Measurements from ENCODE around the gene S100A10.

S100A10 gene

DNA sequence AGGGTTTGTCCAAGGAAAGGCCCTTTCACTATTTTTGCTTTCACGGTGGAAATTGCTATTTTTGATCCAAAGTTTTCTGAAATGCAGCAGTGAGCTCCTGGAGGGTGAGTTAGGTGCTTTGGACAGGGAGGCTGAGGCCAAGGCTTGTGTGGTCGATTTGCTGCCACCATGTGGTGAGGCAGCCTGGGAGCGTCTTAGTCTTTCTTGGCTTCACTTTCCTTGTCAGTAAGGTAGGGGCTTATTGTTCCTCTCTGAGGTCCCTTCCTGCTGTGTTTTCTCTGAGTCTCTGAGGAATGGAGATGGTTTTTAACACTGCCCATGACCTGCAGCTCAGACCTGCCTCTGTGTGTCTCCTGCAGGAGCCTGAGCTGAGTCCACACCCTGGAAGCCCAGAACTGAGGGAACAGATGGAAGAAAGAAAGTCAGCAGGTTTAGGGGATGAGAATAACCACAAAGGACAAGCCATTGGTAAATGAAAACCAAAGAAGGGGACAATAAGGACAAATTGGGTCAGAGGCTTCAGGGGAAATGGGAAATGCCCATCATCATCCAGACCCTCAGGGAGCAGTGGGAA is 20.1 kb upstream of the S100A10 start:
- peak; percentile 29 for DNase-seq (ENCODE audit: low read depth)

DNA sequence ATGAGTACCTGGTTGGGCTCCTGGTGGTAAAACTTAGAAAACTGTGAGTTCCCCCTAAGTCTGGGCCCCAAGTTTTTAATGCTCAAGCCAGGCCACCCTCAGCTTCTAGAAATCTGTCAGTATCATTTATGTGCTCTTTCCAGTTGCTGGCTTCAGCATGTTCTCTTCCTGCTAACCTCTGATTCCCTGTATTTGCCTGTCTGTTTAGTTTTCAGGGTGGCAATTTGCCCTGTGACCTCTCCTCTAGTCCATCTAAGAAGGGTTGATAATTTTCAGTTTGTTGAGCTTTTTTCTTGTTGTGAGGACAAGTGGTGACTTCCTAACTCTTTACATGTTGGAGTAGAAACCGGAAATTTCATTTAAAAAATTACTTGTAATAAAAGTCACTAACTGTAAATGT is 16.0 kb upstream of the S100A10 start:
- no peak for DNase-seq (ENCODE audit: low read depth)

DNA sequence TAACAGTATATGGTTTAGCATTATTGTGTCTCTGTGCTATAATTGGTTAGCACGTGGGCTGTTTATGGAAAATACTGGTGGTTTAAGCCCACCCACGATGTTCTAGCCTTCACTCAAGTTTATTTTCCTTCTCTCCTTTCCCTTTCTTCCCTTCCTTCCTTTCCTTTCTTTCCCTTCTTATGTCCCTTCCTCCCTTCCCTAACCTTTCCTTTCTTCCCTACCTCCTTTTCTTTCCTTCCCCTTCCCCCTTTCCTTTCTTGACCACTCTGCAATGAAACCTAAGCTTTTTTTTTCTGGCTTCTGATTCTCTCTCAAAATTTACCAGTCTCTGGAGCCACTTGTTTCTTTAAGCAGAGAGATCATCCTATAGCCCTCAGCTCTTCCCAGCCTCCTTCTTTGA is 13.4 kb upstream of the S100A10 start:
- no peak for DNase-seq (ENCODE audit: low read depth)

DNA sequence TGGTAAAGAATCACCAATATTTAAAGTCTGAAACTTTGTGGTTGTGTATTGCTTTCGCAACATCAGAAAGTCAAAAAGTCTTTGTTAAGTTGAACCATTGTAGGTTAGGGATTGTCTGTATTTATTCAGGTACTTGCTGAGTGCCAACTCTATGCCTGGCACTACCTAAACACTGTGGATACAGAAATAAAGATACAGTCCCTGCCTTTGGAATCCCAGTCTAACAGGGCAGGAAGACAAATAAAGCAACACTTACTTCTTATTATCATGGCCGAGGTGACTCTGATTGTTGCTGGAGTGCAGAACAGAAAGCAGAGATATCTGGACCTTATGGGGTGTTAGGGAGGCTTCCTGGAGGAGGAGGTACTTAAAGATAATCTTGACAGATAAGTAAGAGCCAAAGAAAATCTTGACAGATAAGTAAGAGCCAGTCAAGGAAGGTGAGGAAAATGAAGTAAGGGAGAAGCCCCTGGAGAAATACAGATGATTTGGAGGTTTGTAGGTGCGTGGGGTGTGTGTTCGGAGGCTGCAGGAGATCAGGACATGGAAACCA is 11.8 kb upstream of the S100A10 start:
- no peak for DNase-seq (ENCODE audit: low read depth)

DNA sequence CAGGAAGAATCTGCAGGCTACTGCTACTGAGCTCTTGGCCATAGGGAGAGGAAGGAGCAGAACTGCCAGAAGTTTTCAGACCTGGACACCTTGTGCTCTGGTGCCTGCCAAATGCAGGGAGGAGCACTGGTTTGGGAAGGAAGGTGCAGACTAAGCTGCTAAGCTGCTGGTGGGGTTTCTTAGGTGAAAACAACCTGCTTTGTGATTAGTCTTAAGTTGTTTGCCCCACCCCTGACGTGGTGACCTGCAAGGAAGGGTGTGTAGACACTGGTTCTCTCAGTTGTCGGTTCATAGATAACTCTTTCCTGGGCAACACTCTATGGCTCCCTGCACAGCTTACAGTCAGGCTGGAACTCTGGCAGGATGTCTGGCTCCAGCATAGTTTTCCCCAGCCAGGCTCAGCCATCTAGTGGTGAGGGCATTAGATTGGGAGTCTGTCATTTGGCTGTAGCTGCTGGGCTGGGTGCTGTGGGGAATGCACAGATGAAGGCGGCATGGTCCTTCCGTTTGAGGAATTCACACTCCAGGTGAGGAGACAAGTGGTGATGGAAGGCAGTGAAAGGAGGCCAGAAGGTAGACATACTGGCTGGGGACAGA is 10.3 kb upstream of the S100A10 start:
- no peak for DNase-seq (ENCODE audit: low read depth)

DNA sequence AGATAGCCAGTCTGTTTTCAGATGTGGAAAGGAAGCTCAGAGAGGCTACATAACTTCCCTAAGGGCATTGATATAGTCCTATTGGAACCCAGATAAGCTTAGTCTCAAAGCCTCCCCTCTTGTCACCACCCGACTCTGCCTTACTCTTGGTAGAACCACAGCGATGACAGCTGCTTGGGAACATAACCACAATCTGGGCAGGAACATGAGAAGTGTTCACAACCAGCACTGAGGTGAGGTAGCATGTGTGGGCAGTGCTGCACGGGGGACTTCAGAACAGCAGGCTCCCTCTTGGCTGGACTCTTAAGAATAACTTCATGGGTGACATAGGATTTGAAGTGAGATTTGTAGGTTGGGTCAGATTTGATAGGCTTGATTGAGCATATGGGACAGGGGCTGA is 9.3 kb upstream of the S100A10 start:
- no peak for DNase-seq (ENCODE audit: low read depth)

DNA sequence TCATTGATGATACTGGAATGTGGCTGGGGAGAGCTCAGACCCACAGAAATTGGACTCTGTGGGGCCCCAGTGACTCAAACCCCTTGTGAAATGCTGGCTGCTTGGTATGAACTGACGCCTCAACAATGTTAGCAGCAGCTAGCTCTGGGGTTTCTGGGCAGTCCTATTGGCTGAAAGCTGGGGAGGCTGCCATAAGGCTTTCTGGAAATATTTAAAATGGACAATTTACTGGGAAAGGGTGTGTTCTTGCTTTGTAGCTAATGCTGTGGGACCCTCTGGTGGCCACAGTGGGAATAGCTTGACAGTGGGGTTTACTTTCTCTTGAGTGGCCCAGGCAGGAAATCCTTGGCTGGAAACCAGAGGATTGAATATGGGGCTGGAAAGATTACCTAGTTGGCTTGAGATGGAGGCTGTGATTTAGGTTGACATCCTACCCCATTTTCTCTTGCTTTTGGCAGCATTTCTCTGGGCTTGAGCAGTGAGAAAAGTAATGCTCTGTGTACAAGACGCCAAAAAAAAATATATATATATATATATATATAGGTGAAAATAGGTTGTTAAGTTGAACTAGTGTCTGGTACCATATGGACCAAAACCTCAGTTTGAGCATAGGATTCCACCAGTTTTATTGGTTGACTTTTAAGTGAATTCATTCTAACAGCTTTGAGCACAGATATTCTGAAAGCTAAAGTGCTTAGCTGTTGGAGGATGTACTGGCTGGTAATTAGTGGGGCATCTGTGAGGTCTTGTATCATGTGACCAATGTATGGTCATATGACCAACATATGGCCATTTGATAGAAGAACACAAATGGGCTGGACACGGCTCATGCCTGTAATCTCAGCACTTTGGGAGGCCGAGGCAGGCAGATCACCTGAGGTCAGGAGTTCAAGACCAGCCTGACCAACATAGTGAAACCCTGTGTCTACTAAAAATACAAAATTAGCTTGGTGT is 8.2 kb upstream of the S100A10 start:
- peak; percentile 54 for DNase-seq (ENCODE audit: low read depth)

DNA sequence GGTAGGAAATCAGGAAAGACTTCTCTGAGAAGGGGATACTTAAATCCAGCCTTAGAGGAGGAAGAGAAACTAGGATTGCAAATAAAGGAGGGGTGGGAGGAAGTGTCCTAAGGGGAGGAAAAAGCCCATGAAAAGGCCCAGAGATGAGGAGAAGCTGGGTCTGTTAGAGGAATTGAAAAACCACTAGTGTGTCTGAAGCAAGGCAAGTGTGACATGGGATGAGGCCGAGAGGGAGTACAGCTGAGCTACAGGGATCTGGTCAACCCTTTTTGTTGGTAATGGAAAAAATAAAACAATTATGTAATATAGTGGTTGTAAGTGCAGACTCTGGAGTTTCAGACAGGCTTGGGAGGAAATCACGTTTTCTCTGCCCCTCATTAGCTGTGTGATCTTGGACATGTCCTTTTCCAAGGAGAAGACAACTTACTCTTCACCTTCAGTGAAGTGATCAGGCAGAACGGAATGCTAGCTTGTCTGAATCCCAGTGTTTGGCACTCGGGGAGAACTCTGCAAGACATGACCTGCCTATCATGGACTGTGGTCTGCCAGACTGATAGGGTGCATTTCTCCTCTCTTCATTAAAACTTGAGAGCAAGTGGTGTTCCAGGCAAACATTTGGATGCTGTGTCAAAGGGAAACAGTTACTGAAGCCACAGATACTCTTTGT is 7.4 kb upstream of the S100A10 start:
- no peak for DNase-seq (ENCODE audit: low read depth)

DNA sequence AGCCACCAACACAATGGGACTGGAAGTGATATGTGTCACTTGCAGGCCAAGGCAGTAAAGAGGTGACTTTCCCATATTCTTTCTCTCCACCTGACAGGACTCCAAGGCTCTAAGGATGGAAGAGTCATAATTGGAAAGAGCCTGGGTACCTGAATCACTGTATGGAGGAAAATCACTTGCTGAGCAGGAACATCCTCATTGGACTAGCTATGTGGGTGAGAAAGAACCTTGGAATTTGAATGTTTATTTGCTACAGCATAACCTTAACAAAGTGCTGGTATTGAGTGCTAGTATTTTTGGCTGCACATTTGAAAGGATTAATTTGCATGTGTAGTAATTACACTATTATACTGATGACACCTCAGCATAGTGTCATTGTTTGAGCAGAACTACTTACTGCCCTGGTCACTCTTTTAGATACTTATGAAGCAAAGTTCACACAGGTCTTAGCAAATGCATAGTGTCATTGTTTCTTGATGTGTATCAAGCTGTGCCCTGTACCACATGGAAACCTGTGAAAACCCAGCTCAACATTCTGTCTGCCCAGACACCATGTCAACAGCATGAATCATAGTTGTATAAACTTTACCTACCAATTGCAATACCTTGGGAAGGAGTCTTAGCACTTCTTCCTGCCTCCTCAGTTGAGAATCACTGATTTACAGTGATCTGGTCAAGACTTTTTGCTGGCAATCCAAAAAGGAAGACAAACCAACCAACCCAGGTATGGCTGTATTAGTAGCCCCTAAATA is 5.1 kb upstream of the S100A10 start:
- DNase-seq (ENCODE audit: low read depth): no peak

DNA sequence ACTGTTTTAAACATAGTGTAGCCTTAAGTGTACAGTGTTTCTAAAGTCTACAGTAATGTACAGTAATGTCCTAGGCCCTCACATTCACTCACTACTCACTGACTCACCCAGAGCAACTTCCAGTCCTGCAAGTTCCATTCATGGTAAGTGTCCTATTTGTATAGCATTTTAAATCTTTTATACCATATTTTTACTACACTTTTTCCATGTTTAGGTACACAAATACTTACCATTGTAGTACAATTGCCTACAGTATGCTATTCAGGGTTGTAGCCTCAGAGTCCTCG is 3.6 kb upstream of the S100A10 start:
- DNase-seq (ENCODE audit: low read depth): no peak

DNA sequence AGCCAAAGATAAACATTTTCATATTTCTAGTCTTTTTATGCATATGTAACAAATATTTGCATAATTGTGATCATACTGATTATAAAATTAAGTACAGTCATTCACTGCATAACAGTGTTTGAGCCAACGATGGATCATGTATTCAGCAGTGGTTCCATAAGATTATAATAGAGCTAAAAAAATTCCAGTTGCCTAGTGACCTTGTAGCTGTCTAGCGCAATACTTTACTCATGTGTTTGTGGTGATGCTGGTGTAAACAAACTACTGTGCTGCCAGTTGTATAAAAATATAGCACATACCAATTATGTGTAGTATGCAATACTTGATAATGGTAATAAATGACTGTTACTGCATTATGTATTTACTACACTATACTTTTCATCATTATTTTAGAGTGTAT is 2.1 kb upstream of the S100A10 start:
- no peak for DNase-seq (ENCODE audit: low read depth)

DNA sequence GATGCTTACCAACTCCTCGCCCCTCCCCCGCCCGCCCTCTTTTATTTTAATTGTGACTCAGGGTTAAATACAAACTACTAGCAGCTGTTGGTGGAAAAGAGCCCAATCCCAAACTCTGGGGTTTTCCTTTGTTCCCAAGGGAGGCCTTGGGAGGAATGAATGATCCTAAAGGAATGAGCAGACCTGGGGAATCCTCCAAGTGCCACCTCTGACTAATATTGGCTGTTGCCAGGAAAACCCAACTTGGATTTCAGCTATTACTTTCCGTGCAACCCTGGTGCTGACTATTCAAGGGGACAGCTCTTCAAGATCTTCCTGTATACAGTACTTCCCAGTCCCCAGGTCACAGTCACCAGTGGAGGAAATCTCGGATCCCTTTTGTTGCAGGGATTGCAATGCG is 1.3 kb upstream of the S100A10 start:
- DNase-seq (ENCODE audit: low read depth): no peak

DNA sequence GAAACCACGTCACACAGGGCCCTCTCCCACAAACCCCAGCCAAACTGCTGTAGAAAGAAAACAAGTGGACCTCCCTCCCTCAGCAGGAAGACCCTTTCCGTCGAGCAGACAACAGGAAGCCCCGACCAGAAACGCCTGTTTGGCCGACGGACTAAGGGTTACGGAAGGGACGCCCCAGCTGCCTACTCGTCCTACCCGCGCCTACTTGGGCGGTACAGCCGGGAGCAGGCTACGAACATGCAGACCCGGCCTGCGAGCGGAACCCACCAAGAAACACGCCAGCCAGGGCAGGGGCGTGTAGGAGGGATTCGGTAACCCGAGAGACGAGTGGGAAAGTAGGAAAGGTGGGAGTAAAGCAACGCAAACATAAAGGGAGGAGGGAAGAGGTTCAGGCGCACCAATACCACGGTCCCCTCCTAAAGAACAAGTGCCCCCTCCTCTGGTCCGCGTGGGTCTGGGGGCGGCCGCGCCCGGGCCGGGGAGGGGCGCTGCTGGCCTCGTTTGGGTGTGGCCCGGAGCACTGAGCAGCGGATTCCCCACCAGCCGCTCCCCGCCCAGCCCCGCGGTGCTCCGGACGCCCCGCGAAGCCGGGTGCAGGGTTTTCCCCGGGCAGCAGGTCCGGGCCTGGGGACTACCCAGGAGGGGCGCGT is 450 bp downstream of the S100A10 start:
- peak; percentile 21 for DNase-seq (ENCODE audit: low read depth)

DNA sequence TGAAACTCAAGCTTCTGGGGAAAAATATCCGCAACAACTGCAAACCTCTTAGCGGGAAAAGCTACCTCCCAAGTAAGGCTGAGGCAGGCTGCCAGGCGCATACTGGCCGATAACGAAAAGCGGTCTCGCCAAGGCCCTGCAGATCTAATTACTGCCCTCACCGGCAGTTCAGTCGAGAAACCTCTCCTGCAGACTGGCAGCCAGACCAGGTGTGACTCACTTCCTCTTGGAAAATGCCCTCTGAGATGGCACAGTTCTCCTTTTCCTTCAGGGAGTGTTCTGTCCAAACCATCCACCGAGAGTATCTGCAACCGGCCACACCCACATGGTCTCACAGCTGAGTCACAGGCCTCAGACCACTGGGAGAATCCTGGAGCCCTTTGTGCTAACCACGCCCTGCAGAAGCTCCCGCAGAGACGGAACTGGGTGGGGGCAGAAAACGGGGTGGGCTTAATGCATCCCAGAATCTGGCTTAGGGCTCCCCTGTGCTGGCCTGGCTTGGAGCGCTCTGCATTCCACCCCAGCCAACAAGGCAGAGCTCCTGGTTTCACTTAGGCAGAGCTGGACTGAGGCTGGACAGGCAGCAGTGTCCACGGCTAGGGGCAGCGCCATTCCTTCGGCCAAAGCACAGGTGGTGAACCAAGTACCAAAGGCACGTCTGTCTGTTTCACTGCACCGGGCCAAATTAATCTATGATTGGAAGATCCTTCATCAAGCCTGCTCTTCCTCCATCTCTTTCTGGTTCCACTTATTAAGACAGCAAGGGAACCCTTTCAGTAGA is 1.2 kb downstream of the S100A10 start:
- DNase-seq (ENCODE audit: low read depth): no peak

DNA sequence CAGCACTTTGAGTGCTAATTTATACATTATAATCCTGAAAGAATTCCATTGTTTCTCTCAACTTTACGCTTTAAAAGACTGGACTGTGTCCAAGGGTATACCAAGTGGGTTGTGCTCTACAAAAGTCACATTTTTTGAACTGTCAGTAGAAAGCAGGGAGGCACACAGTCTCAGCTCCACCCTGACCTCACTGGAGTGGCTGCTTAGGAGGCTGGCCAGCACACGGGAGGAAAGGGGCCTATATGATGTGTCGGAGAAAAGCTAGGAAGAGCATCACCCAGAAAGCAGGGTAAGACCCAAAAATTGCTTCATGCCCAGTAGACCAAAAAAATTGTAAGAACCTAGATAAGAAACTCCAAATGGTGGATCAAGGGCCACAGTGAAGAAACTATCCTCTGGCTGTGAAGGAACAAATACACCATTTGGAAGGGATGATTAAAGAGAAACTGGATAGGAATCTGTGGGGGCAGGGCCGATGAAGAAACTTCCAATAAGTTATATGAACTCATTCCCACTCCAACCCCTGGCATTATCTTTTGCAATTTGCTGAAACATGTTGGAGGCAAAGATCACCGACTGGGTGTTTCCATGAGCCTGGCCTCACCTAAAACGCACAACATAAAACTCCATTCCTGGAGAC is 1.9 kb downstream of the S100A10 start:
- no peak for DNase-seq (ENCODE audit: low read depth)

DNA sequence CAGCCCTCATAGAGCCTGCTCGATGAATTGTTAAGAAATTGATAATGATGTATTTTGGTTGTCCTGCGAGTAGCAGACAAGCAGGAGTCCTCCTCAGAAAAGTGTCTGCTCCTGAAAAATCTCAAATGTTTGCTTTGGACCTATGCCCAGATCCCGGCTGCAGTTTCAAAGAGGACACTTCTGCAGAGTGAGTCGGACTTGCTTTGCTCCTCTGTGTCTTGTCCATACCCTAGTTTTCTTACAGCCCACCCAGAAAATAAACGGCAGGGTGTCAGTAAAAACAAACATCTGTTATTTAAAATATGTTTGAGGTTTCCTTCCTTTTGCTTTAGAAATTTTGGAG is 2.8 kb downstream of the S100A10 start:
- no peak for DNase-seq (ENCODE audit: low read depth)

DNA sequence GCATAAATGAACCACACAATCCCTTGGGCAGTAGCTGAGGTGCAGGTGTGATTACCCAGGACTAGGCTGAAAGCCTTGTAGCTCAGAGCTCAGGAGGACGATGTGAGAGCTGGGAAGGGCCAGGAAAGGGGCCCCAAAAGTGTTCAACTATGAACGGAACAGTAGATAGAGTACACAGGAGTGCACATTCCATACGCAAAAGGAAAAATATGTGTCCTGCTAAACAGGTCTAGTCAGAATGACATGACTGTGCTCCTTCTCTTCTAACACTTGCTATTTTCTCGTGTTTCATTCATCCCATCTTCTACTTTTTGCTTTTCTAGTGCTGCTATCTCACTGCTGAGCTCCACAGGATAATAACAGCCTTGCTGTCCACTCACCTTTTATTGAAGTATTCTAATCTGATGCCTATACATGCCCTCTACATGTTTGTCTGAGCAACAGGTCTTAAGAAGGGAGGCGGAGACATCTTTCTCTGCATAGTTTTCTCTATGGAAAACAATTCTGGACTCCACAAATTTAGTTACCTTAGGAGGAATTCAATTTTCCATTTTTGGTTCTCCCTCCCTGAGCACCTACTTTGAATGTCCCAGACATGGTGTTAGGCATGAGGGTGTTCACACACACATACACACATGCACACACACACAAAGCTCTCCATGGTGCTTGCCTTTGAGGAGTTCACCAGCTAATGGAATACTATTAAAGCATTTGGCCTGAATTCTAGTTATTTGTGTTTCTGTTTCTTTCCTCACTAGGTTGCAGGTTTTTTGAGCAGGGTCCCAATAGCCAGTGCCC is 3.4 kb downstream of the S100A10 start:
- DNase-seq (ENCODE audit: low read depth): no peak

DNA sequence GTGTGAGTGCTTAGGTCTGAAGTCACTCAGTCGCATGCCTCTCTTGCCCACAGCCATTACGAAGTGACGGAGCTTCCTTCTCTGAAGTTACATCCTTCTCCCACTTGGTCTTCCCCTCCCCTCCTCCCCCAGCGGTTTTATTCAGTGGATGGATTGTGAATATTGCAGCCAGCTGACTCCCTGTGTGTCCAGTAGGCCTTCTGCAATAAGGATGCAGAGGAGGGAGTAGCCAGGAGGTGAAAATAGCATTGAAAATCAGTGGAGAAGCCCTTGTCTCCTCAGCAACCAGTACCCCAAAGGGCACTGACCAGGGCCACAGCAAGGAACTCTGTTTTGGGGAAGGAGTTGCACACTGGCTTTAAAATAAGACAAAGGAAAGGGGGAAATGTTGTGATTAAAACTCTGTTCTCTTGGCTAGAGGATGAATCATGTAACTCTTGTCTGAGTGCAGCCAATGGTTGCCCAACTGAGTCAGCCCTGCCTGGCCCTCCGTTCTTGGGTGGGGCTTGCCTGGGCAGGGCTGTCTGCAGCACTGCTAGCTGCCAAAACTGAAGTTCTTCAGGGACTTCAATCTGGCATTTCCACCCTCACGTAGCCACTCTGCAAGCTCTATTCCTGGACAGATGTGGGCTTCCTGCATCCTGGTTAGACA is 4.3 kb downstream of the S100A10 start:
- DNase-seq (ENCODE audit: low read depth): peak; percentile 39

DNA sequence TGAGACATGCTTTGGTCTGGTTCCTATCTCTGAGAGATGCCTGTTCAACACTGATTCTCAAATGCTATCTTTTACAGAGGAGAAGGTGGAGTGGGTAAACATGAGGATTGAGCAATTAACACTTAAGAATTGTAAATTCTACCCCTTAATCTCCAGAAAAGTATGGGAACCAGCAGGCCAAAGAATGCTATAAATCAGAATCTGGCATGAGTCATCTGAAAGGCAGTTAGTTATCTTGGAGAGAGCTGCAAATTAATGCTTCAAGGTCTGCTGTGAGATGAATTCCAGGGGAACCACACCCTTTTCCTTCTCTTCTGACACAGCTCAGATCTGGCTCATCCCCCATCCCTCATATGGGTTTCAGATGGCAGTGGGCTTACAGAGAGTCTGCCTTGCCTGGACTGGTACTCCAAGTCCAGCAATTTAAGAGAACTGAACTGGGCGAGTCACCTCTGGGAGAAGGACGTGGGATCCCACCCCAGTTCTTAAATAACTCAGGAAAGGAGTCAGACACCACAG is 5.2 kb downstream of the S100A10 start:
- DNase-seq (ENCODE audit: low read depth): no peak

Measured in activated T-cell treated with anti-CD3 and anti-CD28 coated beads for 48 hours (primary cell).